SU-DHL-6 (cell line): Measurements from ENCODE around the gene NUP98.

ENCODE experiments used
- H2AFZ ChIP-seq: fragments of 200-600 bp; sonication (generic); 2 replicates; pipeline ENCODE4 v1.6.1; 2014; ENCODE audit warnings: low read depth, mild to moderate bottlenecking, moderate library complexity, mixed read lengths, antibody characterized with exemption, low read length; ENCODE audit not compliant: severe bottlenecking
- H3F3A ChIP-seq: fragments of 200-600 bp; shearing (Covaris generic); 2 replicates; pipeline ENCODE4 v1.6.0; 2016; ENCODE audit warnings: antibody characterized with exemption, mild to moderate bottlenecking; ENCODE audit not compliant: insufficient read depth
- H3K27ac ChIP-seq: fragments of 200-600 bp; sonication (generic); 2 replicates; pipeline ENCODE4 v1.5.1; 2016; ENCODE audit warnings: low read depth, mild to moderate bottlenecking, low read length, moderate library complexity, mixed read lengths
- H3K27me3 ChIP-seq: fragments of 200-600 bp; sonication (generic), shearing (Covaris generic); 2 replicates; pipeline ENCODE4 v1.6.0; 2014; ENCODE audit warnings: mild to moderate bottlenecking, low read length
- H3K36me3 ChIP-seq: fragments of 200-600 bp; sonication (generic); 2 replicates; pipeline ENCODE4 v1.6.1; 2014; ENCODE audit warnings: mild to moderate bottlenecking, low read length, mixed read lengths
- H3K4me2 ChIP-seq: fragments of 300-600, 200-600 bp; shearing (Covaris generic), sonication (generic); 2 replicates; pipeline ENCODE4 v1.6.0; 2014; ENCODE audit warnings: low read length, low read depth, mild to moderate bottlenecking; ENCODE audit not compliant: poor library complexity, severe bottlenecking
- H3K4me3 ChIP-seq: fragments of 200-600 bp; sonication (generic); 2 replicates; pipeline ENCODE4 v1.5.1; 2014; ENCODE audit warnings: antibody characterized with exemption, low read length, mild to moderate bottlenecking, mixed read lengths; ENCODE audit not compliant: insufficient read depth, poor library complexity, severe bottlenecking
- H3K79me2 ChIP-seq: fragments of 200-600 bp; sonication (generic); 2 replicates; pipeline ENCODE4 v1.6.1; 2014; ENCODE audit warnings: mild to moderate bottlenecking, low read length, moderate library complexity; ENCODE audit not compliant: insufficient read depth
- H3K9ac ChIP-seq: fragments of 200-600 bp; sonication (generic); 2 replicates; pipeline ENCODE4 v1.7.0; 2014; ENCODE audit warnings: mild to moderate bottlenecking, low read length
- H3K9me2 ChIP-seq: fragments of 200-600 bp; sonication (generic); replicated peaks from 2 replicates; pipeline ENCODE4 v1.6.1; 2014; ENCODE audit warnings: low read length; ENCODE audit not compliant: insufficient read depth
- H3K9me3 ChIP-seq: fragments of 200-600 bp; sonication (generic); 2 replicates; pipeline ENCODE4 v1.6.1; 2014; ENCODE audit warnings: low read length, mixed read lengths; ENCODE audit not compliant: insufficient read depth
- H4K20me1 ChIP-seq: fragments of 200-600 bp; sonication (generic); 2 replicates; pipeline ENCODE4 v1.6.1; 2014; ENCODE audit warnings: low read depth, mild to moderate bottlenecking, antibody characterized with exemption, low read length, moderate library complexity, mixed read lengths
- CTCF ChIP-seq: fragments of 200-600 bp; sonication (generic); IDR thresholded peaks from one replicate; pipeline ENCODE4 v1.5.1; 2017; ENCODE audit warnings: antibody characterized with exemption, mild to moderate bottlenecking, low read length, moderate library complexity; ENCODE audit not compliant: insufficient read depth, poor library complexity, severe bottlenecking
- EZH2phosphoT487 ChIP-seq: fragments of 200-600 bp; sonication (generic), shearing (Covaris generic); conservative IDR thresholded peaks from 2 replicates; pipeline ENCODE4 v1.6.1; 2018; ENCODE audit warnings: mild to moderate bottlenecking, antibody characterized with exemption, low read length, moderate library complexity, mixed read lengths

The NUP98 gene

GRCh38 chr11:3831378-3832239 lies 34.3 kb upstream of the NUP98 start:
- Histone ChIP-seq H3K36me3 (0 out of 2 replicates have a peak, but pooled peaks cover 2% of the 10 kb centered on the region), H3F3A (peaks cover under 1% of the 10 kb centered on the region; the same call in 1 of the 2 replicates), H3K27me3 (no peaks in the 10 kb centered on the region), H3K27ac (no peak overlapping the region), H3K4me2 (no peak overlapping the region), H3K79me2 (peaks cover 67% of the 10 kb centered on the region), H3K9me2 (no peaks in the 10 kb centered on the region), H3K4me3 (no peak overlapping the region), H4K20me1 (no peaks in the 10 kb centered on the region), H3K9ac (no peak overlapping the region), H2AFZ (no peak overlapping the region), H3K9me3 (no peaks in the 10 kb centered on the region)
- TF ChIP-seq EZH2phosphoT487 = no peak
- no peak for TF ChIP-seq CTCF

- Histone ChIP-seq H3K9me3 (no peaks in the 10 kb centered on the region), H3K4me2 (no peak overlapping the region), H3K4me3 (no peak overlapping the region), H3K9ac (no peak overlapping the region), H3F3A (peaks cover 8% of the 10 kb centered on the region; the same call in 1 of the 2 replicates), H3K27ac (no peak overlapping the region), H4K20me1 (no peaks in the 10 kb centered on the region), H3K79me2 (peaks cover 59% of the 10 kb centered on the region), H2AFZ (no peak overlapping the region), H3K9me2 (no peaks in the 10 kb centered on the region), H3K36me3 (0 out of 2 replicates have a peak, but pooled peaks cover 2% of the 10 kb centered on the region), H3K27me3 (no peaks in the 10 kb centered on the region)
- TF ChIP-seq CTCF (no peak), EZH2phosphoT487 (no peak)
These were observed 33.4 kb upstream of the NUP98 start for GRCh38 chr11:3830730-3831129.

- Histone ChIP-seq H3K79me2 (peaks cover 53% of the 10 kb centered on the region), H3K9ac (no peak overlapping the region), H3K36me3 (0 out of 2 replicates have a peak, but pooled peaks cover 2% of the 10 kb centered on the region), H4K20me1 (no peaks in the 10 kb centered on the region), H2AFZ (no peak overlapping the region), H3K4me3 (no peak overlapping the region), H3K9me2 (no peaks in the 10 kb centered on the region), H3K27ac (no peak overlapping the region), H3F3A (peaks cover 8% of the 10 kb centered on the region; the same call in 1 of the 2 replicates), H3K9me3 (no peaks in the 10 kb centered on the region), H3K4me2 (no peak overlapping the region), H3K27me3 (no peaks in the 10 kb centered on the region)
- no peak for TF ChIP-seq EZH2phosphoT487
- TF ChIP-seq CTCF = no peak
These were observed 32.7 kb upstream of the NUP98 start for GRCh38 chr11:3830088-3830487.
